Measurements from ENCODE around the gene PATJ.
"Not testable (repeated sequence)": the region's sequence is repeated elsewhere in the genome, so short reads cannot be mapped to it uniquely, and the experiment has no call there.

The PATJ gene

DNA sequence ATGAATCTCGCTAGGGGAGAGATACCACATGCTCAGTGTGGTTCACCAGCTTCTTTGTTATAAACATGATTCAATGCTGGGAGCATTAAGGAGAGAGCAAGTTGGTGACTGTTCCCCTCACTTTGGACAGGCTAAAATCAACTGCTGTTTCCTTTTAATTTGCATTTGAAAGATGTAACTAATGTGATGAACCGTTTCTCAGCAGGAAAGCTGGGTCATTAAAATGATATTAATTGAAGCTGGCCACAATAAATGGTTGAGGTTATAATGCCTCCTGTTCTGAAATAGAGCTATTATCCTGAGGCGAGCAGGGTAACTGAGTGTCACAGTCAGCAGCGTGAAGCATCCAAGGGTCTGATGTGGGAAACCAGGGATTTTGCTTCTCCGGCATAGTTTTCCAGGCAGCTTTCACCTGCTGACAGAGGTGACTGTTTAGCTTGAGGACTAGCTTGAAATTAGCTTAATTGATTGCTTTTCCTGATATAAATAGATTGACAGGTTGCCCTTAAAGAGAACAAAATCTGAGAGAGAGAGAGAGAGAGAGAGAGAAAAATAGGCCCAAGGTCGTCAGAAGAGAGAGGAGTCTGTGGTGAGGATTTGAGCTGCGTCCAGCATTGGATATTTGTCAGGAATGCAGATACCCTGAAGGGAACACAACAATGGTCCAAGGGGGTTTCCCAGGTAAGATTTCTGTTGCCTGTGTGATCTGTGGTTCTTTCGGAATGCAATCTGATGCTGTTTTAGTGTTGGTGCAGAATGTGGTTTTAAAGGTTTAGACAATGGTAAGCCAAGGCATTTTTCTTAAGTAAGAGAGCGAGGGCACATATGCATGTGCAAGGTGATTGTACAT is 209.7 kb downstream of the PATJ start:
- DNase-seq: no peak

DNA sequence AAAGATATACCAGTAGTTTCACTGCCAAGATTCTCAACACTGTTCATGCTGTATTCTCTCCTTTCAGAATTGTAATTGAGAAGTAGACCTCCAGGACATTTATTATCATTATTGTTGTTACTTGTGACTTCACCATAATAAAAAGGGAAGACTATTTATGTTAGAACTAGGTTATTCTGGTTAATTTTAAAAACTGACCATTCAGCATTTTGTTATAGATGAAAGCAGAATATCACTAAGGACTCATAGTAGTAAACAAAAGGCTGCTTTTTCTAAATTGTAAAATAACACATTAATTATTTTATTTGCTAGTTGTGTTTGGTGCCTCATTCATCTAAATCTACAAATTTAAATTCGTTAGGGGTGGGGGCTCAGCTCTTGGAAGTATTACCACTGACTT is 210.4 kb downstream of the PATJ start:
- DNase-seq: no peak

DNA sequence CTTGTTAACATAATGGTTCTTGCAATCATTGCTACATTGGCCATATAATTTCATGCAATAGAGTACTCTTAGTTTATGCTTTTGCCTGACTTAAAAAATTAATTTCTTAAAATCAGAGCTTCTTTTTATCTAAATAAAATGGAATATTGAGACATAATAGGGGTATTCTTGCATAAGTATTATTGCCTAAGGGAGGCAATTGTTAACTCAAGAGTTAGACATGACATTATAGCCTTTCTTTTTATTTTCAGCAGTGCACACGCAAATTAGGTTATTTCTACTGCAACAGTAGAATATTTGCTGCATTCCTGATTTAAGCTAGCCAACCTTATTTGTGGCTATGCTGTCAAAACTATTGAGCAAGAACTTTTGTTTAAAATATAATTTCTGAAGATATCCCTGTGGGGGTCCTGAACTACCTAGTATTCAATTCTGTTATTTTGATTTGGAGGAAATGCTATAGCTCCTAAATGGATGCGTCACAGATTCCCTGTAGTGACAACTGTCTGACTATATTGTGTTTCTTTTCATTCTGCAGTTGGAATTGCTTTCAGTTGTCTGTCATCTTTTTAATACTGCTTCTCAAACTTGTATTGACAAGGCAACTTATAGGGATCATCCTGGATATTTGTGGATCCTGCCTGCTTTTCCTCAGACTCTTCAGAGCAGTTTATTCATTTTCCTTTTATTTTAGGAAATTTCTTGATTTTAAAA is 211.0 kb downstream of the PATJ start:
- no peak for DNase-seq

GRCh38 chr1:61953790-61954150 is 211.5 kb downstream of the PATJ start:
- no peak for DNase-seq

DNA sequence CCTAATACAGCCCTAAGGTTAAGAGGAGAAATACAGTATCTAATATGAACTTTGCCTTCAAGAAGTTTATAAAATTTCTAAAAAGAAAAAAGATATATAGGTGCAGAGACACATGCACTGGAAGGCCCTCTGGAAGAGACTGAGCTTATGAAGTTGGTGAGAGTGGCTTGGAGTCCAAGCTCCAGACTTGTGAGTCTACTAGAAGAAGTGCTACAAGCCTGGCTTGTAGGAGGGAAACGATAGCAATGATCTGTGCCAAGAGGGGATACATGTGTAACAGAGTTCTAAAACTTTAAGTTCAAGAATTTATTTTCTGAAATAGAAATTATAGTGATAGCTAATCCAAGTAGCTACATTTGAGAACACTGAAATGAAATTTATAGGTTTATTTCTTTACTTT is 213.0 kb downstream of the PATJ start:
- DNase-seq: no peak

GRCh38 chr1:61956016-61956645 is 213.9 kb downstream of the PATJ start:
- DNase-seq: no peak

GRCh38 chr1:61956784-61957183 is 214.5 kb downstream of the PATJ start:
- no peak for DNase-seq

GRCh38 chr1:61961009-61961408 is 218.7 kb downstream of the PATJ start:
- no peak for DNase-seq

GRCh38 chr1:61962631-61963030 is 220.4 kb downstream of the PATJ start:
- no peak for DNase-seq

DNA sequence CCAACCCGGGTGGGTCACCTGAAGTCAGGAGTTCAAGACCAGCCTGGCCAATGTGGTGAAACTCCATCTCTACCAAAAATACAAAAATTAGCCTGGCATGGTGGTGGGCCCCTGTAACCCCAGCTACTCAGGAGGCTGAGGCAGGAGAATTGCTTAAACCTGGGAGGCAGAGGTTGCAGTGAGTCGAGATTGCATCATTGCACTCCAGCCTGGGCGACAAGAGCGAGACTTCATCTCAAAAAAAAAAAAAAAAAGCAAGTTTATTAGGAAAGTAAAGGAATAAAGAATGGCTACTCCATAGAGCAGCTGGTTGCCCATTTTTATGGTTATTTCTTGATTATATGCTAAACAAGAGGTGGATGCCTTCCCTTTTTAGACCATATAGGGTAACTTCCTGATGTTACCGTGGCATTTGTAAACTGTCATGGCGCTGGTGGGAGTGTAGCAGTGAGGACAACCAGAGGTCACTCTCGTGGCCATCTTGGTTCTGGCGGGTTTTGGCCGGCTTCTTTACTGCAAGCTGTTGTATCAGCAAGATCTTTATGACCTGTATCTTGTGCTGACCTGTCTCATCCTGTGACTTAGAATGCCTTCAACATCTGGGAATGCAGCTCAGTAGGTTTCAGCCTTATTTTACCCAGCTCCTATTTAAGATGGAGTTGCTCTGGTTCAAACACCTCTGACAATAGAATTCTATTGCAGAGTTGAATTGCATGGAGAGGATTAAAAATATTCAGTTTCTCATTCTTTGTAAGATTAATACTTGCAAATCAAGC is 224.4 kb downstream of the PATJ start:
- not testable (repeated sequence) for DNase-seq

GRCh38 chr1:61967750-61968149 is 225.5 kb downstream of the PATJ start:
- no peak for DNase-seq

DNA sequence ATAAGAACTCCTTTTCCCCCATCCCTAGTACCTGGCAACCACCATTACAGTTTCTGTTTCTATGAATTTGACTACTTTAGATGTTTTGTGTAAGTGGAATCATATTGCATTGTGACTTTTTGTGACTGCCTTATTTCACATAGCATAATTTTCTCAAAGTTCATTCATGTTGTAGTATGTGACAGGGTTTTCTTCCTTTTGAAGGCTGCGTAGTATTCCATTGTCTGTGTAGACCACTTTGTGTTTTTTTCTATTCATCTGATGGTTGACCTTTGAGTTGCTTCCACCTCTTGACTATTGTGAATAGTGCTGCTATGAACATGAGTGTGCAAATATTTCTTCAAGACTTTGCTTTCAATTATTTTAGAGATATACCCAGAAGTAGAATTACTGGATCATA is 226.6 kb downstream of the PATJ start:
- no peak for DNase-seq

GRCh38 chr1:61973100-61973837 is 231.0 kb downstream of the PATJ start:
- no peak for DNase-seq

DNA sequence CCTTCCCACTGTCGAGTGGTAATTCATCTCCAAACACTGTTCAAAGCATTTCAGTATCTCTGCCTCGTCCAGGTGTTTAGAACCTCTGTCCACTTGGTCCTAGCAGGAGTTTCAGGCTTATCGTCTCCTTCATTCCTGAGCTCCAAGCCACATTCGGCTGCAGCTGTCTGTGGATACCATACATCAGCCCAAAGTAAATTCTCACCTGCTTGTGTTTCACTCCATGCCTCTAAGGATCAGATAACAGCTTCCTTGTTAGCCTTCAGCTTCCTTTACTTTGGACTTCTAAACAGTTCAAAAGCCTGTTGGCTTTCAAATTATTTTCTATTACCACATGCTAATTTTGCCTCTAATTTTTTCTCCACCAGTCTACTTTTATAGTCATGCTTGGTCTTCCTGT is 233.4 kb downstream of the PATJ start:
- DNase-seq: no peak

GRCh38 chr1:61976566-61976965 is 234.3 kb downstream of the PATJ start:
- no peak for DNase-seq

DNA sequence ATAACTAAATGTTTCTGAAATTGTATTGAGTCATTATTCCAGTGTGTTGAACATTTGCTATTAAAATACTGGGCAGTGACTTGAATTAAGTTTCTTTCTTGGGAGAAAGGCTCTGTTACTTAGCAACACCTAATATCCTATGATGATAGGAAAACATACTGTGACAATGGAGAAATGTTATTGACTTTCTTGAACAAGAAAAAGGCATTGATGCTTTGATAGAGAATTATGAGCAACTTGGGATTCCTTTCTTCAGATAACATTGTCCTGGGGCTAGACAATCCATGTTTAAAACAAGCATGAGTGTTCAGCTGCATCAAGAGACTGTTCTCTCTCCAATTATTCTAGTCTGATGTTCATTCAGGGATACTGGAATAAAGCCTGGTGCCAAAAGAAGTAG is 236.5 kb downstream of the PATJ start:
- no peak for DNase-seq

GRCh38 chr1:61979729-61980128 is 237.4 kb downstream of the PATJ start:
- DNase-seq: no peak

- no peak for DNase-seq
Measured at GRCh38 chr1:61980561-61980960, 238.3 kb downstream of the PATJ start.

- DNase-seq: no peak
Measured at GRCh38 chr1:61981870-61982660, 239.8 kb downstream of the PATJ start.

- no peak for DNase-seq
Measured at GRCh38 chr1:61983236-61983635, 241.0 kb downstream of the PATJ start.

DNA sequence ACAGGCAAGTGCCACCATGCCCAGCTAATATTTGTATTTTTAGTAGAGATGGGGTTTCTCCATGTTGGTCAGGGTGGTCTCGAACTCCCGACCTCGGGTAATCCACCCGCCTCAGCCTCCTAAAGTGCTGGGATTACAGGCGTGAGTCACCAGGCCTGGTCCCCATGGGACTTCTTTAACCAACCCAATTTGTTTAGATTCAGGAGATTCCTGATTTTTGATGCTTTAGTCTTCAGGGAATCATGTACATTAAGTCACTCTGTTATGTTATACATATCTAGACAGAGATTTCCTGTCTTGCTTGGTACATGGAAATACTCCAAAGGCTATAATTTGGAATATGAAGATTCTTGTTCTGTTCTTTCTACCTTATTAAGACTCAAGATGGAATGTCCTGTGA is 250.0 kb downstream of the PATJ start:
- no peak for DNase-seq

All from NCI-H2171 treated with DMSO at 0.1 percent for 48 hours (cell line).